Activated T-helper 2 cell treated with anti-CD3 and anti-CD28 coated beads, Interferon-gamma antibody, Interleukin-2, Interleukin-4, amounts not matched to agents 10 μg/mL and 5 μg/mL and 100 μg/mL, durations not matched to agents 14 hours and 24 hours and 36 hours (primary cell): ENCODE measurements around the gene TRIO. TPM values are rescaled to one million over a fixed set of nuclear protein-coding genes. Genes with fewer than 3 reads are reported as not detected.

Experiments
- DNase-seq: peaks from one replicate; pipeline ENCODE4 v3.0.0; 2021; ENCODE audit warnings: low spot score
- H3K27ac Mint-ChIP-seq: one replicate; pipeline ENCODE4 v1.8.0; 2021; ENCODE audit warnings: mixed read lengths
- H3K27me3 Mint-ChIP-seq: one replicate; pipeline ENCODE4 v1.8.0; 2021; ENCODE audit warnings: low read depth, mixed read lengths
- H3K36me3 Mint-ChIP-seq: one replicate; pipeline ENCODE4 v1.8.0; 2021; ENCODE audit warnings: low read depth, mixed read lengths
- H3K4me1 Mint-ChIP-seq: one replicate; pipeline ENCODE4 v1.8.0; 2021; ENCODE audit warnings: low read depth, mixed read lengths
- H3K4me3 Mint-ChIP-seq: one replicate; pipeline ENCODE4 v1.8.0; 2021; ENCODE audit warnings: low read depth, mild to moderate bottlenecking, moderate library complexity, mixed read lengths
- H3K9me3 Mint-ChIP-seq: one replicate; pipeline ENCODE4 v1.8.0; 2021; ENCODE audit warnings: mixed read lengths
- intact Hi-C: fragments of 100-400 bp; cut with micrococcal nuclease; formaldehyde crosslinking; loops from one replicate; pipeline ENCODE4 v1.15.1; 2023
- total RNA-seq: library from RNA; stranded (reverse); gene quantifications from 2 replicates; pipeline ENCODE4 v1.2.3, GENCODE V29; 2022

The TRIO gene
- total RNA-seq, 1 donor from 2014 or later: 28.7 TPM

GRCh38 chr5:14168793-14169262 lies 25.7 kb downstream of the TRIO start:
- Mint-ChIP-seq H3K9me3 (no peaks in the 10 kb centered on the region), H3K36me3 (no peaks in the 10 kb centered on the region), H3K4me3 (no peak overlapping the region), H3K4me1 (no peaks in the 10 kb centered on the region), H3K27ac (no peak overlapping the region), H3K27me3 (peaks cover 5% of the 10 kb centered on the region)
- no peak for DNase-seq
- intact Hi-C loops: no loop called here

GRCh38 chr5:14171046-14171445 lies 27.9 kb downstream of the TRIO start:
- no peak for DNase-seq
- H3K4me3 Mint-ChIP-seq: no peak overlapping the region
- no peaks in the 10 kb centered on the region for H3K9me3 Mint-ChIP-seq
- intact Hi-C loops: no loop called here
- H3K27ac Mint-ChIP-seq: no peak overlapping the region
- H3K27me3 Mint-ChIP-seq: peaks cover 8% of the 10 kb centered on the region
- H3K36me3 Mint-ChIP-seq: no peaks in the 10 kb centered on the region
- H3K4me1 Mint-ChIP-seq: no peaks in the 10 kb centered on the region

- H3K36me3 Mint-ChIP-seq: no peaks in the 10 kb centered on the region
- H3K27ac Mint-ChIP-seq: no peak overlapping the region
- H3K4me1 Mint-ChIP-seq: no peaks in the 10 kb centered on the region
- H3K4me3 Mint-ChIP-seq: no peak overlapping the region
- H3K9me3 Mint-ChIP-seq: no peaks in the 10 kb centered on the region
- peaks cover 8% of the 10 kb centered on the region for H3K27me3 Mint-ChIP-seq
- no peak for DNase-seq
- intact Hi-C loops: no loop called here
Observed at GRCh38 chr5:14171621-14172020, 28.5 kb downstream of the TRIO start.

GRCh38 chr5:14172149-14172795 lies 29.1 kb downstream of the TRIO start:
- H3K27ac Mint-ChIP-seq: no peak overlapping the region

GRCh38 chr5:14173377-14174229 lies 30.5 kb downstream of the TRIO start:
- intact Hi-C loops: no loop called here
- Mint-ChIP-seq H3K27ac (no peak overlapping the region), H3K36me3 (no peaks in the 10 kb centered on the region), H3K9me3 (no peaks in the 10 kb centered on the region), H3K4me3 (no peak overlapping the region), H3K4me1 (no peaks in the 10 kb centered on the region), H3K27me3 (peaks cover 8% of the 10 kb centered on the region)
- DNase-seq: no peak

More at GRCh38 chr5:14172149-14172795, 29.1 kb downstream of the TRIO start:
- Mint-ChIP-seq H3K9me3 (no peaks in the 10 kb centered on the region), H3K36me3 (no peaks in the 10 kb centered on the region), H3K27me3 (peaks cover 8% of the 10 kb centered on the region), H3K4me3 (no peak overlapping the region), H3K4me1 (no peaks in the 10 kb centered on the region)
- DNase-seq: no peak
- intact Hi-C loops: no loop called here

- no peaks in the 10 kb centered on the region for H3K36me3 Mint-ChIP-seq
- peaks cover 8% of the 10 kb centered on the region for H3K27me3 Mint-ChIP-seq
- no peak overlapping the region for H3K4me3 Mint-ChIP-seq
- no peaks in the 10 kb centered on the region for H3K4me1 Mint-ChIP-seq
- no peaks in the 10 kb centered on the region for H3K9me3 Mint-ChIP-seq
- intact Hi-C loops: no loop called here
- DNase-seq: no peak
- H3K27ac Mint-ChIP-seq: no peak overlapping the region
Observed at GRCh38 chr5:14174230-14174636, 31.1 kb downstream of the TRIO start.

- Mint-ChIP-seq H3K9me3 (no peaks in the 10 kb centered on the region), H3K36me3 (no peaks in the 10 kb centered on the region), H3K4me1 (no peaks in the 10 kb centered on the region), H3K4me3 (no peak overlapping the region), H3K27ac (no peak overlapping the region), H3K27me3 (peaks cover 5% of the 10 kb centered on the region)
- no peak for DNase-seq
- intact Hi-C loops: no loop called here
Observed at GRCh38 chr5:14175381-14175780, 32.2 kb downstream of the TRIO start.

GRCh38 chr5:14176888-14177287 lies 33.7 kb downstream of the TRIO start:
- H3K27ac Mint-ChIP-seq: no peak overlapping the region
- H3K27me3 Mint-ChIP-seq: peaks cover 5% of the 10 kb centered on the region
- DNase-seq: no peak
- H3K4me1 Mint-ChIP-seq: no peaks in the 10 kb centered on the region
- no peaks in the 10 kb centered on the region for H3K9me3 Mint-ChIP-seq
- no peak overlapping the region for H3K4me3 Mint-ChIP-seq
- H3K36me3 Mint-ChIP-seq: no peaks in the 10 kb centered on the region
- intact Hi-C loops: no loop called here

GRCh38 chr5:14177634-14178033 lies 34.5 kb downstream of the TRIO start:
- no peak for DNase-seq
- Mint-ChIP-seq H3K27ac (no peak overlapping the region), H3K4me1 (no peaks in the 10 kb centered on the region), H3K27me3 (peaks cover 2% of the 10 kb centered on the region), H3K9me3 (no peaks in the 10 kb centered on the region), H3K4me3 (no peak overlapping the region), H3K36me3 (no peaks in the 10 kb centered on the region)
- intact Hi-C loops: no loop called here

GRCh38 chr5:14178091-14178490 lies 34.9 kb downstream of the TRIO start:
- no peak for DNase-seq
- Mint-ChIP-seq H3K27me3 (peaks cover 2% of the 10 kb centered on the region), H3K4me1 (no peaks in the 10 kb centered on the region), H3K9me3 (no peaks in the 10 kb centered on the region), H3K4me3 (no peak overlapping the region), H3K36me3 (no peaks in the 10 kb centered on the region), H3K27ac (no peak overlapping the region)
- intact Hi-C loops: no loop called here

- peaks cover 2% of the 10 kb centered on the region for H3K27me3 Mint-ChIP-seq
- H3K36me3 Mint-ChIP-seq: no peaks in the 10 kb centered on the region
- no peak overlapping the region for H3K4me3 Mint-ChIP-seq
- no peaks in the 10 kb centered on the region for H3K4me1 Mint-ChIP-seq
- H3K27ac Mint-ChIP-seq: no peak overlapping the region
- intact Hi-C loops: no loop called here
- no peaks in the 10 kb centered on the region for H3K9me3 Mint-ChIP-seq
- DNase-seq: no peak
Observed at GRCh38 chr5:14178671-14179211, 35.6 kb downstream of the TRIO start.

GRCh38 chr5:14179446-14179845 lies 36.3 kb downstream of the TRIO start:
- Mint-ChIP-seq H3K36me3 (no peaks in the 10 kb centered on the region), H3K4me3 (no peak overlapping the region), H3K27ac (no peak overlapping the region), H3K27me3 (peaks cover under 1% of the 10 kb centered on the region), H3K9me3 (no peaks in the 10 kb centered on the region), H3K4me1 (no peaks in the 10 kb centered on the region)
- intact Hi-C loops: no loop called here
- no peak for DNase-seq

- no peak overlapping the region for H3K4me3 Mint-ChIP-seq
- intact Hi-C loops: no loop called here
Observed at GRCh38 chr5:14180437-14180836, 37.3 kb downstream of the TRIO start.

More at GRCh38 chr5:14180437-14180836, 37.3 kb downstream of the TRIO start:
- no peaks in the 10 kb centered on the region for H3K36me3 Mint-ChIP-seq
- no peaks in the 10 kb centered on the region for H3K4me1 Mint-ChIP-seq
- no peak for DNase-seq
- H3K27me3 Mint-ChIP-seq: no peaks in the 10 kb centered on the region
- no peak overlapping the region for H3K27ac Mint-ChIP-seq
- H3K9me3 Mint-ChIP-seq: no peaks in the 10 kb centered on the region
